Measurements from ENCODE around the gene NCKAP5. TPM values are rescaled to one million over a fixed set of nuclear protein-coding genes. Genes with fewer than 3 reads are reported as not detected.

NCKAP5 gene
- total and polyA plus RNA-seq, 2 of the 13 experiments (the other 11 are each of a cell fraction or from before 2014, with no cell fraction given) = 0.01 TPM; not detected in 1

DNA sequence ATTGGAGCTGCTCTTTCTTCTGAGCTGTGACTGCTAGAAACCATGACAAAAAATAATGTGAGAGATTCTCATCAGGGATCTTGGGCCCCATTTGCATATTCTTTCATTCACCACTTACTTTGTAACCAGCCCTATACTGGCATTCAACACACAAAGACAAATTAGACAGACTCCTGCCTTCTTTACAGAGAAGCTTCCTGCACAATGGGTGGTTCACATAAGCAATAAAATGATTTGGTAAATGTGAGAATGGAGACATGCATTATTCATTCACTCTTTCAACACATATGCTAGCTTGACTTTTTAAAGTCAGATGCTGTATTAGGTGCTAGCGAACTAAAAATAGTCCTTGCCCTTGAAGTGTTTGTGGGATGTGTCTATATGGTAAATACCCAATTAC is 174.4 kb downstream of the NCKAP5 start:
- no peaks in the 10 kb centered on the region for H3K79me2 ChIP-seq (ENCODE audit: insufficient read depth, low read length)
- H3K9ac ChIP-seq (ENCODE audit: insufficient read depth, low read depth, low read length) = no peak overlapping the region
- no peak for DNase-seq (ENCODE audit: low spot score)
- no peak overlapping the region for H3K4me3 ChIP-seq (replicated peaks in 1 of 3; ENCODE audit: insufficient read depth in 1 of 3, low read depth in 2 of 3, low read length in 3 of 3)
- no TSS peak for BruUV-seq (replicated peaks)
- no peaks in the 10 kb centered on the region for H4K20me1 ChIP-seq (ENCODE audit: insufficient read depth, low read length)
- no peak overlapping the region for H3K4me2 ChIP-seq (ENCODE audit: low read depth, low read length)
- 0% methylated on average over 1 of the region's 1 CpG for WGBS (ENCODE audit: low lambda C conversion rate)
- ChIA-PET POLR2A (no interaction called here), CTCF (ENCODE audit: low intra/inter-chr PET ratio, low total read pairs) (no interaction called here)
- H3K9me3 ChIP-seq (ENCODE audit: low read length) = peaks cover 53% of the 10 kb centered on the region
- no peak for TF ChIP-seq KDM5B (CRISPR knock-in tag; IDR thresholded peaks at IDR 0.05; ENCODE audit: borderline replicate concordance)
- TF ChIP-seq POGZ (CRISPR knock-in tag; IDR thresholded peaks at IDR 0.05) = no peak
- ATAC-seq = no peak
- H3K27me3 ChIP-seq (ENCODE audit: control insufficient read depth in 1 of 2, insufficient read depth in 2 of 2, low read length in 2 of 2) = no peaks in the 10 kb centered on the region
- in situ Hi-C loops (cut with HindIII; ENCODE audit: extremely low pct_ligation_motif_present, low pct_unique_long_range_greater_than_20kb) (no loop called here), intact Hi-C loops (cut with micrococcal nuclease; ENCODE audit: unreplicated experiment) (no loop called here)
- H2AFZ ChIP-seq (ENCODE audit: low read length) = no peak overlapping the region
- FAIRE-seq = no peak
- no peaks in the 10 kb centered on the region for H3K36me3 ChIP-seq (replicated peaks in 1 of 2; ENCODE audit: control insufficient read depth in 1 of 2, insufficient read depth in 2 of 2, low read length in 2 of 2)
- no peak overlapping the region for H3K27ac ChIP-seq (ENCODE audit: extremely low read length, insufficient read depth, low read length)
- no peaks in the 10 kb centered on the region for H3K4me1 ChIP-seq (ENCODE audit: insufficient read depth, low read length)

DNA sequence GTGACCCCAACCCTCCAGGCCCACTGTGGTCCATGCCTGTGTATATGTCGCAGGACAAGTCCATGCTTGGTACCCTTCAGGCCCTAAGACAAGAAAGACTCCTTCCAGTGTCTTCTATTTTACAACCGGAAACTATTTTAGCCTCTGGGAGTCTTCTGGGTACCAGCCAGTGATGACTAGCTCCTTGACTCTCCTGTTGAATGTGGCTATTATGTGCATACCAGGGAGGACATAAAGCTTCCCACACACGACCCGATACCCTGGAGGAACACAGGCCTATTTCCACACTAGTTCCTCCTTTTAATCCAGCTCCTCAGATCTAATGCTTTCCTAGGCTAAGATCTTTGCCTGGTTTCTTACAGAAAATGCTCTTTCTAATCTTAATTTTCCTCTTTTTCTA is 178.1 kb downstream of the NCKAP5 start:
- peaks cover 44% of the 10 kb centered on the region for H3K9me3 ChIP-seq (ENCODE audit: low read length)
- ATAC-seq (no peak), DNase-seq (ENCODE audit: low spot score) (no peak), FAIRE-seq (no peak)
- BruUV-seq (replicated peaks) = no TSS peak
- H3K27ac ChIP-seq (ENCODE audit: extremely low read length, insufficient read depth, low read length) = no peak overlapping the region
- ChIA-PET CTCF (ENCODE audit: low intra/inter-chr PET ratio, low total read pairs) (no interaction called here), POLR2A (no interaction called here)
- intact Hi-C loops (cut with micrococcal nuclease; ENCODE audit: unreplicated experiment) (no loop called here), in situ Hi-C loops (cut with HindIII; ENCODE audit: extremely low pct_ligation_motif_present, low pct_unique_long_range_greater_than_20kb) (no loop called here)
- no peaks in the 10 kb centered on the region for H3K79me2 ChIP-seq (ENCODE audit: insufficient read depth, low read length)
- H2AFZ ChIP-seq (ENCODE audit: low read length) = no peak overlapping the region
- no peaks in the 10 kb centered on the region for H3K36me3 ChIP-seq (replicated peaks in 1 of 2; ENCODE audit: control insufficient read depth in 1 of 2, insufficient read depth in 2 of 2, low read length in 2 of 2)
- H3K4me2 ChIP-seq (ENCODE audit: low read depth, low read length) = no peak overlapping the region
- no peaks in the 10 kb centered on the region for H3K27me3 ChIP-seq (ENCODE audit: control insufficient read depth in 1 of 2, insufficient read depth in 2 of 2, low read length in 2 of 2)
- no peaks in the 10 kb centered on the region for H3K4me1 ChIP-seq (ENCODE audit: insufficient read depth, low read length)
- H3K9ac ChIP-seq (ENCODE audit: insufficient read depth, low read depth, low read length) = no peak overlapping the region
- H3K4me3 ChIP-seq (replicated peaks in 1 of 3; ENCODE audit: insufficient read depth in 1 of 3, low read depth in 2 of 3, low read length in 3 of 3) = no peak overlapping the region
- H4K20me1 ChIP-seq (ENCODE audit: insufficient read depth, low read length) = no peaks in the 10 kb centered on the region
- 44% methylated on average over 4 of the region's 4 CpGs for WGBS (ENCODE audit: low lambda C conversion rate)
- TF ChIP-seq MXI1 (IDR thresholded peaks at IDR 0.05; ENCODE audit: borderline replicate concordance, low read depth, low read length) (no peak), MAFG (CRISPR knock-in tag; IDR thresholded peaks at IDR 0.05) (no peak), RFXAP (CRISPR knock-in tag; IDR thresholded peaks at IDR 0.05; ENCODE audit: borderline replicate concordance) (no peak), ZNF367 (CRISPR knock-in tag; IDR thresholded peaks at IDR 0.05; ENCODE audit: borderline replicate concordance) (no peak), TARDBP (CRISPR knock-in tag; IDR thresholded peaks at IDR 0.05) (no peak), DR1 (CRISPR knock-in tag; IDR thresholded peaks at IDR 0.05) (no peak), HIVEP1 (CRISPR knock-in tag; IDR thresholded peaks at IDR 0.05) (no peak), EED (CRISPR knock-in tag; IDR thresholded peaks at IDR 0.05) (no peak), ZNF260 (CRISPR knock-in tag; IDR thresholded peaks at IDR 0.05; ENCODE audit: borderline replicate concordance, low read depth) (no peak), ZSCAN9 (CRISPR knock-in tag; IDR thresholded peaks at IDR 0.05; ENCODE audit: borderline replicate concordance) (no peak), ZNF572 (CRISPR knock-in tag; IDR thresholded peaks at IDR 0.05) (no peak), TSC22D2 (CRISPR knock-in tag; IDR thresholded peaks at IDR 0.05; ENCODE audit: borderline replicate concordance) (no peak), ELF4 (CRISPR knock-in tag; IDR thresholded peaks at IDR 0.05; ENCODE audit: borderline replicate concordance) (no peak), NFE2L1 (CRISPR knock-in tag; IDR thresholded peaks at IDR 0.05; ENCODE audit: borderline replicate concordance) (no peak), ZNF432 (CRISPR knock-in tag; IDR thresholded peaks at IDR 0.05; ENCODE audit: borderline replicate concordance) (no peak), NR2F2 (IDR thresholded peaks at IDR 0.05; ENCODE audit: borderline replicate concordance, low read depth) (no peak)
- TF ChIP-seq, protein P1, sequence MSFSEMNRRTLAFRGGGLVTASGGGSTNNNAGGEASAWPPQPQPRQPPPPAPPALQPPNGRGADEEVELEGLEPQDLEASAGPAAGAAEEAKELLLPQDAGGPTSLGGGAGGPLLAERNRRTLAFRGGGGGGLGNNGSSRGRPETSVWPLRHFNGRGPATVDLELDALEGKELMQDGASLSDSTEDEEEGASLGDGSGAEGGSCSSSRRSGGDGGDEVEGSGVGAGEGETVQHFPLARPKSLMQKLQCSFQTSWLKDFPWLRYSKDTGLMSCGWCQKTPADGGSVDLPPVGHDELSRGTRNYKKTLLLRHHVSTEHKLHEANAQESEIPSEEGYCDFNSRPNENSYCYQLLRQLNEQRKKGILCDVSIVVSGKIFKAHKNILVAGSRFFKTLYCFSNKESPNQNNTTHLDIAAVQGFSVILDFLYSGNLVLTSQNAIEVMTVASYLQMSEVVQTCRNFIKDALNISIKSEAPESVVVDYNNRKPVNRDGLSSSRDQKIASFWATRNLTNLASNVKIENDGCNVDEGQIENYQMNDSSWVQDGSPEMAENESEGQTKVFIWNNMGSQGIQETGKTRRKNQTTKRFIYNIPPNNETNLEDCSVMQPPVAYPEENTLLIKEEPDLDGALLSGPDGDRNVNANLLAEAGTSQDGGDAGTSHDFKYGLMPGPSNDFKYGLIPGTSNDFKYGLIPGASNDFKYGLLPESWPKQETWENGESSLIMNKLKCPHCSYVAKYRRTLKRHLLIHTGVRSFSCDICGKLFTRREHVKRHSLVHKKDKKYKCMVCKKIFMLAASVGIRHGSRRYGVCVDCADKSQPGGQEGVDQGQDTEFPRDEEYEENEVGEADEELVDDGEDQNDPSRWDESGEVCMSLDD (CRISPR knock-in tag; IDR thresholded peaks at IDR 0.05; ENCODE audit: borderline replicate concordance) = no peak

All from HepG2 (cell line).